Effector memory CD4-positive, alpha-beta T cell (primary cell): Measurements from ENCODE around the gene TMTC1.

Experiments
- DNase-seq, 3 donors: peaks; one replicate each; pipeline ENCODE4 v3.0.0-alpha.2; 2020
- H3K27ac ChIP-seq: 2 replicates; pipeline ENCODE4 v1.7.0; 2013; ENCODE audit warnings: mild to moderate bottlenecking, low read length, moderate library complexity; ENCODE audit not compliant: insufficient read depth, poor library complexity, severe bottlenecking
- H3K27me3 ChIP-seq: replicated peaks from 2 replicates; pipeline ENCODE4 v1.7.0; 2013; ENCODE audit warnings: mild to moderate bottlenecking, low read length; ENCODE audit not compliant: insufficient read depth, control insufficient read depth, poor library complexity, severe bottlenecking
- H3K36me3 ChIP-seq: 2 replicates; pipeline ENCODE4 v1.7.0; 2013; ENCODE audit warnings: mild to moderate bottlenecking, low read length, moderate library complexity; ENCODE audit not compliant: control insufficient read depth, insufficient read depth
- H3K4me1 ChIP-seq: 2 replicates; pipeline ENCODE4 v1.7.0; 2013; ENCODE audit warnings: low read length, mild to moderate bottlenecking; ENCODE audit not compliant: control insufficient read depth, insufficient read depth, poor library complexity, severe bottlenecking
- H3K4me3 ChIP-seq: 2 replicates; pipeline ENCODE4 v1.7.0; 2013; ENCODE audit warnings: low read length, low read depth, mild to moderate bottlenecking; ENCODE audit not compliant: insufficient read depth, poor library complexity, severe bottlenecking
- H3K9me3 ChIP-seq: 2 replicates; pipeline ENCODE4 v1.7.0; 2013; ENCODE audit warnings: mild to moderate bottlenecking, low read length, moderate library complexity; ENCODE audit not compliant: control insufficient read depth

The TMTC1 gene

GRCh38 chr12:29518407-29518806 lies 265.3 kb downstream of the TMTC1 start:
- Histone ChIP-seq H3K4me3 (no peak overlapping the region), H3K36me3 (no peaks in the 10 kb centered on the region), H3K27me3 (no peaks in the 10 kb centered on the region), H3K4me1 (no peaks in the 10 kb centered on the region), H3K9me3 (no peaks in the 10 kb centered on the region), H3K27ac (no peak overlapping the region)
- DNase-seq: no peak

- no peak overlapping the region for H3K27ac ChIP-seq
- H3K4me1 ChIP-seq: no peaks in the 10 kb centered on the region
- no peaks in the 10 kb centered on the region for H3K9me3 ChIP-seq
- H3K36me3 ChIP-seq: no peaks in the 10 kb centered on the region
- DNase-seq: no peak
- no peak overlapping the region for H3K4me3 ChIP-seq
- no peaks in the 10 kb centered on the region for H3K27me3 ChIP-seq
Observed at GRCh38 chr12:29517264-29517663, 266.5 kb downstream of the TMTC1 start.

- Histone ChIP-seq H3K9me3 (no peaks in the 10 kb centered on the region), H3K36me3 (no peaks in the 10 kb centered on the region), H3K4me3 (no peak overlapping the region), H3K4me1 (no peaks in the 10 kb centered on the region), H3K27me3 (no peaks in the 10 kb centered on the region), H3K27ac (no peak overlapping the region)
- DNase-seq: no peak
Observed at GRCh38 chr12:29516431-29516875, 267.3 kb downstream of the TMTC1 start.

GRCh38 chr12:29510591-29511185 lies 273.1 kb downstream of the TMTC1 start:
- Histone ChIP-seq H3K36me3 (no peaks in the 10 kb centered on the region), H3K27me3 (no peaks in the 10 kb centered on the region), H3K4me3 (no peak overlapping the region), H3K27ac (no peak overlapping the region), H3K4me1 (no peaks in the 10 kb centered on the region), H3K9me3 (no peaks in the 10 kb centered on the region)
- DNase-seq: no peak

- H3K27me3 ChIP-seq: no peaks in the 10 kb centered on the region
- no peaks in the 10 kb centered on the region for H3K36me3 ChIP-seq
- no peaks in the 10 kb centered on the region for H3K9me3 ChIP-seq
- no peak overlapping the region for H3K4me3 ChIP-seq
- H3K27ac ChIP-seq: no peak overlapping the region
- no peak for DNase-seq
- no peaks in the 10 kb centered on the region for H3K4me1 ChIP-seq
Observed at GRCh38 chr12:29509503-29509902, 274.2 kb downstream of the TMTC1 start.

GRCh38 chr12:29508949-29509348 lies 274.8 kb downstream of the TMTC1 start:
- no peaks in the 10 kb centered on the region for H3K27me3 ChIP-seq
- DNase-seq: no peak
- no peak overlapping the region for H3K27ac ChIP-seq
- H3K36me3 ChIP-seq: no peaks in the 10 kb centered on the region
- no peak overlapping the region for H3K4me3 ChIP-seq
- H3K9me3 ChIP-seq: no peaks in the 10 kb centered on the region
- H3K4me1 ChIP-seq: no peaks in the 10 kb centered on the region

- no peaks in the 10 kb centered on the region for H3K4me1 ChIP-seq
- no peak for DNase-seq
- no peaks in the 10 kb centered on the region for H3K9me3 ChIP-seq
- H3K27me3 ChIP-seq: no peaks in the 10 kb centered on the region
- H3K4me3 ChIP-seq: no peak overlapping the region
- no peaks in the 10 kb centered on the region for H3K36me3 ChIP-seq
- no peak overlapping the region for H3K27ac ChIP-seq
Observed at GRCh38 chr12:29505122-29505521, 278.6 kb downstream of the TMTC1 start.

- Histone ChIP-seq H3K36me3 (no peaks in the 10 kb centered on the region), H3K4me3 (no peak overlapping the region), H3K9me3 (no peaks in the 10 kb centered on the region), H3K27me3 (no peaks in the 10 kb centered on the region), H3K4me1 (no peaks in the 10 kb centered on the region), H3K27ac (no peak overlapping the region)
- no peak for DNase-seq
Observed at GRCh38 chr12:29503283-29503682, 280.5 kb downstream of the TMTC1 start.

- Histone ChIP-seq H3K4me3 (no peak overlapping the region), H3K27me3 (no peaks in the 10 kb centered on the region), H3K36me3 (no peaks in the 10 kb centered on the region), H3K27ac (no peak overlapping the region), H3K9me3 (no peaks in the 10 kb centered on the region), H3K4me1 (no peaks in the 10 kb centered on the region)
- DNase-seq: no peak
Observed at GRCh38 chr12:29499235-29499634, 284.5 kb downstream of the TMTC1 start.

GRCh38 chr12:29497588-29497987 lies 286.2 kb downstream of the TMTC1 start, which contains the start of gene OVCH1:
OVCH1 (minus strand) TSS chr12:29497686; CDS start chr12:29497686, 0 bp downstream.
- no peak within 1 kb of the TSS for H3K4me3 ChIP-seq
- no peaks in the 10 kb centered on the region for H3K36me3 ChIP-seq
- no peaks in the 10 kb centered on the region for H3K9me3 ChIP-seq
- no peak within 1 kb of the TSS for H3K27ac ChIP-seq
- H3K27me3 ChIP-seq: no peaks in the 10 kb centered on the region
- no peaks in the 10 kb centered on the region for H3K4me1 ChIP-seq
- DNase-seq: no peak
